Peyer's patch (tissue), 4 donors: Measurements from ENCODE around the gene B3GNT2.

Experiments used
- POLR2A ChIP-seq, 2 donors: fragments of 450-650 bp; IDR thresholded peaks; one replicate each; pipeline ENCODE4 v1.5.1; 2017; ENCODE audit warnings: antibody characterized with exemption in 2 of 2, mild to moderate bottlenecking in 2 of 2, moderate library complexity in 2 of 2
- TF ChIP-seq, protein P1 (sequence below), 6 experiments: fragments of 450-650 bp in 4 of 6; fragments of 200-600 bp in 2 of 6; sonication (generic) in 1 of 6; IDR thresholded peaks; one replicate each; pipeline ENCODE4 v1.5.1; 2017 to 2019; ENCODE audit warnings: antibody characterized with exemption in 6 of 6, mild to moderate bottlenecking in 3 of 6, moderate library complexity in 1 of 6

DNA sequence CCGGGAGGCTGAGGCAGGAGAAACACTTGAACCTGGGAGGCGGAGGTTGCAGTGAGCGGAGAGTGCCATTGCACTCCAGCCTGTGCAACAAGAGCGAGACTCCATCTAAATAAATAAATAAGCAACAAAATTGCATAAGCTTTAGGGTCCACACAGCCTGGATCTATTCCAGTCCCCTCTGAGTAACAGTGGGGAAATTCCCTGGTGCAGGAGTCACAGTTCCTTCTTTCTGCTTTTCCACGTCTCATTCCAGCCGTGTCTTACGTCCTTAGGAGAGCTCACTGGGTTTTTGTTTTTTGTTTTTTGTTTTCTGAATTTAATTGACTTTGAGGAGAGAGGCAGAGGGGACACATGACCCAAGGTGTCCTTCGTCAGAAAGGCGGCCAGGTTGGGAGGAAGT is 44.6 kb downstream of the B3GNT2 start:
- TF ChIP-seq, protein P1, sequence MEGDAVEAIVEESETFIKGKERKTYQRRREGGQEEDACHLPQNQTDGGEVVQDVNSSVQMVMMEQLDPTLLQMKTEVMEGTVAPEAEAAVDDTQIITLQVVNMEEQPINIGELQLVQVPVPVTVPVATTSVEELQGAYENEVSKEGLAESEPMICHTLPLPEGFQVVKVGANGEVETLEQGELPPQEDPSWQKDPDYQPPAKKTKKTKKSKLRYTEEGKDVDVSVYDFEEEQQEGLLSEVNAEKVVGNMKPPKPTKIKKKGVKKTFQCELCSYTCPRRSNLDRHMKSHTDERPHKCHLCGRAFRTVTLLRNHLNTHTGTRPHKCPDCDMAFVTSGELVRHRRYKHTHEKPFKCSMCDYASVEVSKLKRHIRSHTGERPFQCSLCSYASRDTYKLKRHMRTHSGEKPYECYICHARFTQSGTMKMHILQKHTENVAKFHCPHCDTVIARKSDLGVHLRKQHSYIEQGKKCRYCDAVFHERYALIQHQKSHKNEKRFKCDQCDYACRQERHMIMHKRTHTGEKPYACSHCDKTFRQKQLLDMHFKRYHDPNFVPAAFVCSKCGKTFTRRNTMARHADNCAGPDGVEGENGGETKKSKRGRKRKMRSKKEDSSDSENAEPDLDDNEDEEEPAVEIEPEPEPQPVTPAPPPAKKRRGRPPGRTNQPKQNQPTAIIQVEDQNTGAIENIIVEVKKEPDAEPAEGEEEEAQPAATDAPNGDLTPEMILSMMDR (IDR thresholded peaks at IDR 0.05), result no peak
- no peak for TF ChIP-seq POLR2A (IDR thresholded peaks at IDR 0.05)
